Neural progenitor cell (in vitro differentiated cells): ENCODE results near the gene RRM2.

Experiments
- EZH2phosphoT487 ChIP-seq: fragments of 200-600 bp; sonication (generic); IDR thresholded peaks from 2 replicates; pipeline ENCODE4 v1.6.1; 2017; ENCODE audit warnings: antibody characterized with exemption
- TF ChIP-seq, protein P1 (sequence below): fragments of 200-600 bp; sonication (generic); IDR thresholded peaks from 2 replicates; pipeline ENCODE4 v1.5.1; 2017; ENCODE audit warnings: antibody characterized with exemption, mild to moderate bottlenecking

- TF ChIP-seq, protein P1, sequence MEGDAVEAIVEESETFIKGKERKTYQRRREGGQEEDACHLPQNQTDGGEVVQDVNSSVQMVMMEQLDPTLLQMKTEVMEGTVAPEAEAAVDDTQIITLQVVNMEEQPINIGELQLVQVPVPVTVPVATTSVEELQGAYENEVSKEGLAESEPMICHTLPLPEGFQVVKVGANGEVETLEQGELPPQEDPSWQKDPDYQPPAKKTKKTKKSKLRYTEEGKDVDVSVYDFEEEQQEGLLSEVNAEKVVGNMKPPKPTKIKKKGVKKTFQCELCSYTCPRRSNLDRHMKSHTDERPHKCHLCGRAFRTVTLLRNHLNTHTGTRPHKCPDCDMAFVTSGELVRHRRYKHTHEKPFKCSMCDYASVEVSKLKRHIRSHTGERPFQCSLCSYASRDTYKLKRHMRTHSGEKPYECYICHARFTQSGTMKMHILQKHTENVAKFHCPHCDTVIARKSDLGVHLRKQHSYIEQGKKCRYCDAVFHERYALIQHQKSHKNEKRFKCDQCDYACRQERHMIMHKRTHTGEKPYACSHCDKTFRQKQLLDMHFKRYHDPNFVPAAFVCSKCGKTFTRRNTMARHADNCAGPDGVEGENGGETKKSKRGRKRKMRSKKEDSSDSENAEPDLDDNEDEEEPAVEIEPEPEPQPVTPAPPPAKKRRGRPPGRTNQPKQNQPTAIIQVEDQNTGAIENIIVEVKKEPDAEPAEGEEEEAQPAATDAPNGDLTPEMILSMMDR = no peak
- no peak for TF ChIP-seq EZH2phosphoT487
Observed at GRCh38 chr2:10125842-10126631, 3.5 kb downstream of the RRM2 start.
